ENCODE results near the gene DPF1. TPM values are rescaled to one million over a fixed set of nuclear protein-coding genes. Genes with fewer than 3 reads are reported as not detected.

Gene DPF1
- total RNA-seq, 1 donor from 2014 or later: 0.49 TPM

GRCh38 chr19:38162094-38162493 is 61.9 kb downstream of the DPF1 start:
- TF ChIP-seq CTCF (IDR thresholded peaks at IDR 0.05; ENCODE audit: borderline replicate concordance): no peak
- no peak overlapping the region for H3K4me3 ChIP-seq
- no peaks in the 10 kb centered on the region for H3K4me1 ChIP-seq
- intact Hi-C loops (cut with micrococcal nuclease): no loop called here
- no peak for DNase-seq
- no peak overlapping the region for H3K27ac ChIP-seq (replicated peaks)
- H3K9me3 ChIP-seq (replicated peaks): peaks cover 17% of the 10 kb centered on the region
- H3K36me3 ChIP-seq: peaks cover 70% of the 10 kb centered on the region
- no peaks in the 10 kb centered on the region for H3K27me3 ChIP-seq (ENCODE audit: low read depth)

Other genes starting within 250 kb of the DPF1 start
- 33.3 TPM for gene PPP1R14A, start 32.2 kb upstream of the DPF1 start, total RNA-seq
- 6.8 TPM for gene SPINT2, start 40.4 kb upstream of the DPF1 start, total RNA-seq
- 1.6 TPM for gene C19orf33, start 80.0 kb upstream of the DPF1 start, total RNA-seq
- gene YIF1B, start 91.7 kb upstream of the DPF1 start, total RNA-seq: 33.0 TPM
- 4.2 TPM for gene KCNK6, start 95.6 kb upstream of the DPF1 start, total RNA-seq
- gene CATSPERG, start 111.6 kb upstream of the DPF1 start, total RNA-seq: 1.4 TPM
- gene PSMD8, start 150.3 kb upstream of the DPF1 start, total RNA-seq: 349 TPM
- gene GGN, start 163.8 kb upstream of the DPF1 start, total RNA-seq: not detected
- 0.71 TPM for gene SPRED3, start 164.5 kb upstream of the DPF1 start, total RNA-seq
- 11.5 TPM for gene FAM98C, start 178.9 kb upstream of the DPF1 start, total RNA-seq
- 1.5 TPM for gene RASGRP4, start 202.0 kb upstream of the DPF1 start, total RNA-seq
- gene RYR1, start 209.5 kb upstream of the DPF1 start, total RNA-seq: 0.74 TPM